SK-N-SH (cell line): ENCODE data around the gene KIAA0040. TPM values are rescaled to one million over a fixed set of nuclear protein-coding genes. Genes with fewer than 3 reads are reported as not detected.

ENCODE experiments used
- CTCF ChIA-PET: fragments of 300-600, 350-600 bp; formaldehyde crosslinking; extraction: SDS; loops from one replicate; lab custom pipeline; 2021; lab: Yijun Ruan, JAX
- POLR2A ChIA-PET: fragments of 350-600 bp; sonication (Branson Sonifier 250); formaldehyde crosslinking; extraction: SDS; loops from one replicate; lab custom pipeline; 2020; ENCODE audit warnings: antibody characterized with exemption, inconsistent platforms; lab: Yijun Ruan, JAX
- DNase-seq: peaks from one replicate; pipeline ENCODE4 v3.0.0; 2012
- H2AFZ ChIP-seq: fragments of 200-600 bp; sonication (generic); 2 replicates; pipeline ENCODE4 v1.8.1; 2016; ENCODE audit warnings: antibody characterized with exemption, mild to moderate bottlenecking, low read depth
- H3F3A ChIP-seq: fragments of 200-600 bp; sonication (generic); replicated peaks from 2 replicates; pipeline ENCODE3; 2016; ENCODE audit warnings: antibody characterized with exemption, mild to moderate bottlenecking; ENCODE audit not compliant: insufficient read depth
- H3K27ac ChIP-seq, 2 experiments: fragments of 200-500 bp in 1 of 2; fragments of 200-600 bp in 1 of 2; sonication (Bioruptor generic) in 1 of 2; sonication (generic), shearing (Covaris generic) in 1 of 2; 2 replicates each; pipeline versions ENCODE4 v1.5.1 to v1.6.1; 2014 to 2016; ENCODE audit warnings: low read depth in 2 of 2, inconsistent platforms in 1 of 2, low read length in 1 of 2, mild to moderate bottlenecking in 1 of 2, mixed read lengths in 1 of 2
- H3K27me3 ChIP-seq: fragments of 200-600 bp; sonication (generic), shearing (Covaris generic); 2 replicates; pipeline ENCODE4 v1.6.1; 2016; ENCODE audit warnings: mixed run types; ENCODE audit not compliant: insufficient read depth
- H3K36me3 ChIP-seq, 2 experiments: fragments of 200-500 bp in 1 of 2; fragments of 200-600 bp in 1 of 2; sonication (Bioruptor generic) in 1 of 2; sonication (generic) in 1 of 2; replicated peaks in 1 of 2; 2 replicates each; pipeline versions ENCODE3 to v1.5.1; 2014 to 2016; ENCODE audit warnings: low read length in 1 of 2, mild to moderate bottlenecking in 1 of 2; ENCODE audit not compliant: insufficient read depth in 2 of 2, control insufficient read depth in 1 of 2
- H3K4me1 ChIP-seq, 2 experiments: fragments of 200-500 bp in 1 of 2; fragments of 200-600 bp in 1 of 2; sonication (Bioruptor generic) in 1 of 2; sonication (generic), shearing (Covaris generic) in 1 of 2; 2 replicates each; pipeline versions ENCODE4 v1.5.1 to v1.6.1; 2014 to 2016; ENCODE audit warnings: low read depth in 1 of 2, low read length in 1 of 2, mixed run types in 1 of 2; ENCODE audit not compliant: insufficient read depth in 2 of 2, control insufficient read depth in 1 of 2
- H3K4me2 ChIP-seq: fragments of 200-600 bp; sonication (generic), shearing (Covaris generic); 2 replicates; pipeline ENCODE4 v1.6.1; 2017; ENCODE audit warnings: mixed run types
- H3K4me3 ChIP-seq, 2 experiments: fragments of 200-500 bp in 1 of 2; fragments of 200-600 bp in 1 of 2; sonication (Bioruptor generic) in 1 of 2; sonication (generic), shearing (Covaris generic) in 1 of 2; 2 replicates each; pipeline versions ENCODE4 v1.5.1 to v1.8.1; 2014 to 2016; ENCODE audit warnings: low read depth in 2 of 2, inconsistent platforms in 1 of 2, low read length in 1 of 2, mild to moderate bottlenecking in 1 of 2, mixed read lengths in 1 of 2, moderate library complexity in 1 of 2
- H3K79me2 ChIP-seq: fragments of 200-600 bp; sonication (generic); 2 replicates; pipeline ENCODE4 v1.8.1; 2017; ENCODE audit warnings: mild to moderate bottlenecking; ENCODE audit not compliant: insufficient read depth
- H3K9ac ChIP-seq: fragments of 200-600 bp; sonication (generic); 2 replicates; pipeline ENCODE4 v1.6.1; 2017; ENCODE audit warnings: mixed run types
- H3K9me2 ChIP-seq: fragments of 200-600 bp; sonication (generic); 2 replicates; pipeline ENCODE4 v1.6.1; 2017; ENCODE audit warnings: mixed run types
- H3K9me3 ChIP-seq: fragments of 200-600 bp; sonication (generic); 2 replicates; pipeline ENCODE4 v1.6.1; 2017; ENCODE audit warnings: mixed run types, mild to moderate bottlenecking, moderate library complexity
- H4K20me1 ChIP-seq: fragments of 200-600 bp; sonication (generic); 2 replicates; pipeline ENCODE4 v1.6.1; 2017; ENCODE audit warnings: mild to moderate bottlenecking, mixed run types; ENCODE audit not compliant: insufficient read depth
- CHD2 ChIP-seq: fragments of 150-350 bp; IDR thresholded peaks from 2 replicates; pipeline ENCODE4 v1.6.1; 2018; ENCODE audit warnings: low read length; ENCODE audit not compliant: partially characterized antibody
- ELF1 ChIP-seq: IDR thresholded peaks from 2 replicates; pipeline ENCODE4 v1.4.0; 2012
- EZH2phosphoT487 ChIP-seq: fragments of 200-600 bp; sonication (generic); IDR thresholded peaks from 2 replicates; pipeline ENCODE4 v1.6.1; 2017; ENCODE audit warnings: low read depth, mixed run types, mild to moderate bottlenecking, antibody characterized with exemption, moderate library complexity, borderline replicate concordance
- FOSL2 ChIP-seq: IDR thresholded peaks from 2 replicates; pipeline ENCODE4 v1.4.0; 2012; ENCODE audit warnings: low read depth, mild to moderate bottlenecking, moderate library complexity, borderline replicate concordance
- FOXM1 ChIP-seq: IDR thresholded peaks from 2 replicates; pipeline ENCODE4 v1.4.0; 2012; ENCODE audit warnings: low read depth, mild to moderate bottlenecking
- GATA2 ChIP-seq: sonication (generic); formaldehyde crosslinking; IDR thresholded peaks from 2 replicates; pipeline ENCODE4 v1.5.0; 2020; ENCODE audit warnings: mild to moderate bottlenecking, missing genetic modification reagents
- JUND ChIP-seq: IDR thresholded peaks from 2 replicates; pipeline ENCODE4 v1.4.0; 2012
- MEF2A ChIP-seq: IDR thresholded peaks from 2 replicates; pipeline ENCODE4 v1.4.0; 2012; ENCODE audit warnings: low read depth, borderline replicate concordance
- POLR2AphosphoS5 ChIP-seq: IDR thresholded peaks from 2 replicates; pipeline ENCODE4 v1.6.1; 2012; ENCODE audit warnings: low read depth, low read length
- RAD21 ChIP-seq: IDR thresholded peaks from 2 replicates; pipeline ENCODE4 v1.6.1; 2012; ENCODE audit warnings: mild to moderate bottlenecking, low read length
- RCOR1 ChIP-seq: fragments of 150-350 bp; IDR thresholded peaks from 2 replicates; pipeline ENCODE4 v1.6.1; 2017; ENCODE audit warnings: antibody characterized with exemption, low read length
- RFX5 ChIP-seq: IDR thresholded peaks from 2 replicates; pipeline ENCODE4 v1.6.1; 2012; ENCODE audit warnings: mild to moderate bottlenecking, improper control_type of control experiment, low read length
- RXRA ChIP-seq: IDR thresholded peaks from 2 replicates; pipeline ENCODE4 v1.4.0; 2012; ENCODE audit warnings: low read depth, mild to moderate bottlenecking, borderline replicate concordance
- SIN3A ChIP-seq: IDR thresholded peaks from 2 replicates; pipeline ENCODE4 v1.6.1; 2012; ENCODE audit warnings: low read depth, mild to moderate bottlenecking, low read length, moderate library complexity, borderline replicate concordance
- SMC3 ChIP-seq: IDR thresholded peaks from 2 replicates; pipeline ENCODE4 v1.6.1; 2012; ENCODE audit warnings: low read depth, low read length, improper control_type of control experiment
- TAF1 ChIP-seq: IDR thresholded peaks from 2 replicates; pipeline ENCODE4 v1.6.1; 2012; ENCODE audit warnings: low read depth, mild to moderate bottlenecking, low read length, moderate library complexity, borderline replicate concordance
- TCF12 ChIP-seq: IDR thresholded peaks from 2 replicates; pipeline ENCODE4 v1.4.0; 2012
- TEAD4 ChIP-seq: IDR thresholded peaks from 2 replicates; pipeline ENCODE4 v1.4.0; 2012; ENCODE audit warnings: mild to moderate bottlenecking, borderline replicate concordance; ENCODE audit not compliant: insufficient read depth
- YY1 ChIP-seq: IDR thresholded peaks from 2 replicates; pipeline ENCODE4 v1.4.0; 2012; ENCODE audit warnings: low read depth, mild to moderate bottlenecking
- WGBS: methylation state at CpG from one replicate; pipeline ENCODE4 v1.1.6; 2017; ENCODE audit warnings: low lambda C conversion rate; 5-methylcytosine and 5-hydroxymethylcytosine counted together
- polyA plus RNA-seq, 3 experiments: library from polyadenylated mRNA; depleted of rRNA; stranded (reverse); fragments of >200 nt; gene quantifications; 2 replicates each; pipeline ENCODE4 v1.2.3, GENCODE V29; 2012
- TF ChIP-seq, protein P1 (sequence below): fragments of 150-350 bp; IDR thresholded peaks from 2 replicates; pipeline ENCODE4 v1.6.1; 2017; ENCODE audit warnings: antibody characterized with exemption, low read length, low read depth, borderline replicate concordance
- TF ChIP-seq, protein P2 (sequence below): IDR thresholded peaks from 2 replicates; pipeline ENCODE4 v1.4.0; 2012; ENCODE audit warnings: low read depth, borderline replicate concordance
- TF ChIP-seq, protein P3 (sequence below): fragments of 200-600 bp; sonication (generic); IDR thresholded peaks from 2 replicates; pipeline ENCODE4 v1.6.1; 2017; ENCODE audit warnings: antibody characterized with exemption, mild to moderate bottlenecking, moderate library complexity

The KIAA0040 gene
- polyA plus RNA-seq, 1 of the 3 experiments (the other 2 are of a cell fraction): 0.08 TPM

GRCh38 chr1:175129182-175129581, 63.4 kb downstream of the KIAA0040 start:
- Histone ChIP-seq H3K9ac (no peak overlapping the region), H3K36me3 (no peaks in the 10 kb centered on the region), H3K9me3 (no peaks in the 10 kb centered on the region), H2AFZ (no peak overlapping the region), H4K20me1 (no peaks in the 10 kb centered on the region), H3K27ac (no peak overlapping the region; a peak in 1 of 4 replicates), H3K4me1 (peaks cover 0 to 10% of the 10 kb centered on the region in 2 experiments; a peak in 1 of 4 replicates), H3K9me2 (no peaks in the 10 kb centered on the region), H3F3A (no peaks in the 10 kb centered on the region), H3K79me2 (no peaks in the 10 kb centered on the region), H3K4me2 (no peak overlapping the region), H3K27me3 (no peaks in the 10 kb centered on the region), H3K4me3 (no peak overlapping the region)
- POLR2A ChIA-PET: no interaction called here
- CTCF ChIA-PET: interaction anchor here (0.6 to 10.0 kb wide), 6 partner anchors 13 to 120 kb away, joined by 3 to 158 read pairs (median 4); no protein-coding TSS in a partner anchor
- DNase-seq: no peak
- TF ChIP-seq, protein P1, sequence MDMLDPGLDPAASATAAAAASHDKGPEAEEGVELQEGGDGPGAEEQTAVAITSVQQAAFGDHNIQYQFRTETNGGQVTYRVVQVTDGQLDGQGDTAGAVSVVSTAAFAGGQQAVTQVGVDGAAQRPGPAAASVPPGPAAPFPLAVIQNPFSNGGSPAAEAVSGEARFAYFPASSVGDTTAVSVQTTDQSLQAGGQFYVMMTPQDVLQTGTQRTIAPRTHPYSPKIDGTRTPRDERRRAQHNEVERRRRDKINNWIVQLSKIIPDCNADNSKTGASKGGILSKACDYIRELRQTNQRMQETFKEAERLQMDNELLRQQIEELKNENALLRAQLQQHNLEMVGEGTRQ: no peak
- TF ChIP-seq TCF12: peak; percentile 33; the same call in 1 of the 2 replicates
- TF ChIP-seq, protein P2, sequence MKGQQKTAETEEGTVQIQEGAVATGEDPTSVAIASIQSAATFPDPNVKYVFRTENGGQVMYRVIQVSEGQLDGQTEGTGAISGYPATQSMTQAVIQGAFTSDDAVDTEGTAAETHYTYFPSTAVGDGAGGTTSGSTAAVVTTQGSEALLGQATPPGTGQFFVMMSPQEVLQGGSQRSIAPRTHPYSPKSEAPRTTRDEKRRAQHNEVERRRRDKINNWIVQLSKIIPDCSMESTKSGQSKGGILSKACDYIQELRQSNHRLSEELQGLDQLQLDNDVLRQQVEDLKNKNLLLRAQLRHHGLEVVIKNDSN: no peak
- TF ChIP-seq YY1: no peak
- no peak for TF ChIP-seq RFX5
- 87% methylated on average over 1 of the region's 1 CpG for WGBS

- Histone ChIP-seq H3F3A (no peaks in the 10 kb centered on the region), H3K79me2 (no peaks in the 10 kb centered on the region), H3K36me3 (no peaks in the 10 kb centered on the region), H3K4me1 (peaks cover 0 to 10% of the 10 kb centered on the region in 2 experiments; a peak in 1 of 4 replicates), H3K9me2 (no peaks in the 10 kb centered on the region), H3K27me3 (no peaks in the 10 kb centered on the region), H3K9ac (no peak overlapping the region), H3K9me3 (no peaks in the 10 kb centered on the region), H3K4me3 (no peak overlapping the region), H3K27ac (no peak overlapping the region), H3K4me2 (no peak overlapping the region), H2AFZ (no peak overlapping the region), H4K20me1 (no peaks in the 10 kb centered on the region)
- no peak for DNase-seq
- WGBS: 63% methylated on average over 8 of the region's 9 CpGs
- CTCF ChIA-PET: interaction anchor here (1.0 to 10.0 kb wide), 5 partner anchors 17 to 119 kb away, joined by 3 to 158 read pairs (median 5); no protein-coding TSS in a partner anchor
- TF ChIP-seq GATA2 (CRISPR knock-in tag) (no peak), CHD2 (no peak), FOSL2 (no peak), RXRA (no peak), RFX5 (no peak), SIN3A (no peak), SMC3 (no peak), JUND (no peak), RCOR1 (no peak), MEF2A (no peak), ELF1 (no peak), EZH2phosphoT487 (no peak), FOXM1 (no peak), RAD21 (no peak), TAF1 (no peak), POLR2AphosphoS5 (no peak), TEAD4 (no peak)
- TF ChIP-seq, protein P3, sequence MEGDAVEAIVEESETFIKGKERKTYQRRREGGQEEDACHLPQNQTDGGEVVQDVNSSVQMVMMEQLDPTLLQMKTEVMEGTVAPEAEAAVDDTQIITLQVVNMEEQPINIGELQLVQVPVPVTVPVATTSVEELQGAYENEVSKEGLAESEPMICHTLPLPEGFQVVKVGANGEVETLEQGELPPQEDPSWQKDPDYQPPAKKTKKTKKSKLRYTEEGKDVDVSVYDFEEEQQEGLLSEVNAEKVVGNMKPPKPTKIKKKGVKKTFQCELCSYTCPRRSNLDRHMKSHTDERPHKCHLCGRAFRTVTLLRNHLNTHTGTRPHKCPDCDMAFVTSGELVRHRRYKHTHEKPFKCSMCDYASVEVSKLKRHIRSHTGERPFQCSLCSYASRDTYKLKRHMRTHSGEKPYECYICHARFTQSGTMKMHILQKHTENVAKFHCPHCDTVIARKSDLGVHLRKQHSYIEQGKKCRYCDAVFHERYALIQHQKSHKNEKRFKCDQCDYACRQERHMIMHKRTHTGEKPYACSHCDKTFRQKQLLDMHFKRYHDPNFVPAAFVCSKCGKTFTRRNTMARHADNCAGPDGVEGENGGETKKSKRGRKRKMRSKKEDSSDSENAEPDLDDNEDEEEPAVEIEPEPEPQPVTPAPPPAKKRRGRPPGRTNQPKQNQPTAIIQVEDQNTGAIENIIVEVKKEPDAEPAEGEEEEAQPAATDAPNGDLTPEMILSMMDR: no peak
- TF ChIP-seq, protein P2: no peak
- TF ChIP-seq, protein P1: no peak
- POLR2A ChIA-PET: no interaction called here
Observed at GRCh38 chr1:175128523-175128922, 64.1 kb downstream of the KIAA0040 start.
